Measurements from ENCODE around the gene OR4K14.
"Not testable (repeated sequence)": the region's sequence is repeated elsewhere in the genome, so short reads cannot be mapped to it uniquely, and the experiment has no call there.

OR4K14 gene

GRCh38 chr14:20019257-20019865 is at the start of gene OR4K14:
Gene OR4K14, minus strand, starts transcription at chr14:20019307. Its CDS starts 4,114 bp downstream, at chr14:20015193.
- no peak for DNase-seq

GRCh38 chr14:20059745-20060144 is 40.6 kb upstream of the OR4K14 start, which contains the start of gene OR4L1:
Gene OR4L1, plus strand, starts transcription at chr14:20060045. Its CDS starts 0 bp downstream, at chr14:20060045.
- no peak for DNase-seq

- no peak for DNase-seq
These were observed 29.1 kb upstream of the OR4K14 start for GRCh38 chr14:20048202-20048601.

- DNase-seq: no peak
These were observed 25.1 kb upstream of the OR4K14 start for GRCh38 chr14:20044243-20044642.

- no peak for DNase-seq
These were observed 16.8 kb upstream of the OR4K14 start, which contains the start of gene OR4K13 for GRCh38 chr14:20035938-20036337. Gene OR4K13, minus strand, starts transcription at chr14:20036038. Its CDS starts 1,280 bp downstream, at chr14:20034758.

- DNase-seq: no peak
These were observed 16.3 kb upstream of the OR4K14 start for GRCh38 chr14:20035449-20035848.

GRCh38 chr14:20031058-20031457 is 12.0 kb upstream of the OR4K14 start:
- DNase-seq: no peak

GRCh38 chr14:20008156-20008555 is 11.0 kb downstream of the OR4K14 start:
- no peak for DNase-seq

- no peak for DNase-seq
These were observed 16.8 kb downstream of the OR4K14 start for GRCh38 chr14:20002319-20002718.

GRCh38 chr14:20001863-20002262 is 17.2 kb downstream of the OR4K14 start, which contains the start of gene OR4Q2:
Gene OR4Q2, plus strand, starts transcription at chr14:20002163.
- DNase-seq: no peak

- DNase-seq: no peak
These were observed 25.7 kb downstream of the OR4K14 start for GRCh38 chr14:19993438-19993837.

GRCh38 chr14:19975291-19975690 is 43.8 kb downstream of the OR4K14 start, which contains the start of gene OR4K15:
Gene OR4K15, plus strand, starts transcription at chr14:19975591. Its CDS starts 0 bp downstream, at chr14:19975591.
- no peak for DNase-seq

- DNase-seq: no peak
These were observed 44.3 kb downstream of the OR4K14 start for GRCh38 chr14:19974844-19975243.

GRCh38 chr14:19969735-19970134 is 49.4 kb downstream of the OR4K14 start:
- DNase-seq: not testable (repeated sequence)

Measured in stimulated activated CD4-positive, alpha-beta T cell treated with anti-CD3 and anti-CD28 coated beads, Interleukin-4, amount 100 ng/mL, for 1 hour (primary cell).